Measurements from ENCODE around the gene KRTAP4-4.
"Not testable (repeated sequence)": the region's sequence is repeated elsewhere in the genome, so short reads cannot be mapped to it uniquely, and the experiment has no call there.

KRTAP4-4 gene

DNA sequence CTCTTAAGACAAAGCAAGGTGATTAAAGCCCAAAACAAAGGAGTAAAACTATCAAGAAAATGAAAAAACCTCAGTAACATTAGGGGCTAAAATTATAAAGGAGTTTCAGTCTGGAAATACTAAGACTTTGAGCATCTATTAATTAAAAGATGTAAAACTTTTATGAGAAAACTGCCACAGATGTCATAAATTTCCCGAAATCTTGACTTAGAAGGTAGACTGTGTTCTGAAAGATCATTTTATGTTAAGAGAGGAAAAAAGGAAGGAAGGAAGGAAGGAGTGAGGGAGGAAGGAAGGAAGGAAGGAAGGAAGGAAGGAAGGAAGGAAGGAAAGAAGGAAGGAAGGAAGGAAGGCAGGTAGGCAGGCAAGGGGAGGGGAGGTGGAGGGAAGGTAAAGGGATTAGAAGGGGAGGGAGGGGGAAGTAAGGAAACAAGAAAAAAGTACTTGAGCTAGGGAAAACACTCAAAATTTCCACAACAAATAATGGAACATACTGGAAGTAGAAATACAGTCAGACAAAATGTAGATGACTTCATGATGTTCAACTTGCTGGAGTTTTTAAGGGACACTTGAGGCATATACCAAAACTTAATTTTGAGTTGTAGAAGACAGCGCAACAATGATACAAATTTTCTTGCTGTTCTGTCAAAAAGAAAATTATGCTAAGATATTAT is 12.9 kb downstream of the KRTAP4-4 start:
- no peak for DNase-seq

DNA sequence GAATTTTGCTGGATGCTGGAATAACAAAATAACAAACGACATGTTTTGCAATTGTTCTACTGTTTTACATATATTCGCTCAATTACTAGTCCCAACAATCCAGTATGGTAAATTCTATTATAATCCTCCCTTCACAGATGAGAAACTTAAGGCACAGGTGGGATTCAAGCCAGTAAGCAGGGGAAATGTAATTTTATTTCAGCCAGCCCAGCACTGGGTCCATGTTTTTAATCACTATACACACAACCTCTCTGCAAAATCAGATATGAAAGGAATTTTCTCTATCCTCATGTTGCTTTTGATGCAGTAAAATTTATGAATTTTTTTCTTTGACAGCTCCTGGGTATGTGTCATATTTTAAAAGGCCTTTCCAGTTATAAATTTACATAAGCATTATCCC is 15.3 kb downstream of the KRTAP4-4 start:
- DNase-seq: no peak

DNA sequence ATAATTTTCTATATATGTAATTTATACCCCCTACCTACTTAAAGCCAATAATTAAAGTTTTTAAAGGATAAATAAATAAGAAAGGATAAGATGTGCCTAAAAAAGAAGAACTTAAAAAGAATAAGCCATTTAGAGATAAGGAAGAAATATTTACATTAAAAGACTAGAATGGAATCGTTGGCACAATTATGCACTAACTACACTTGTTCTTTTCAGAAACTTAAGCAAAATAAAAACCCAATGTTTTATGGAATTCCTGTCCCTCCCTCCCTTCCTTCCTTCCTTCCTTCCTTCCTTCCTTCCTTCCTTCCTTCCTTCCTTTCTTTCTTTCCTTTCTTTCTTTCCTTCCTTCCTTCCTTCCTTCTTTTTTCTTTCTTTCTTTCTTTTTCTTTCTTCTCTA is 15.7 kb downstream of the KRTAP4-4 start:
- no peak for DNase-seq

DNA sequence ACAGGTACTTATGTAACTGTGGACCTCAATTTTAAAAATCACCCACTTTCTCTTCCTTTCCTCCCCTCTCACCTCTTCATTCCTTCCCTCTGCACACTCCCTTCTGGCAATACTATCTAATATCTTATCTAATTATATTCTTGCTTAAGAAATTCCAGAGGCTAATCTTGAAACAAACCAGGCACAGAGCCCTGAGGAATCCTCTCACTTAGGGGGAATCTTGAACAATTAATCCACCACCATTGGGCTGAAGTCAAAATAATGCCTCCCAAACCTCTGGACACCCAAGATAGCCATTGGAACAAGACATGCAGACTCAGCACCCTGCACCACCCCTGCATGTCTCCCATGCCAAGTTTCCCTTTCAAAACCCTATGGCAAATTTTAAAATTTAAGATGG is 19.2 kb downstream of the KRTAP4-4 start:
- no peak for DNase-seq

DNA sequence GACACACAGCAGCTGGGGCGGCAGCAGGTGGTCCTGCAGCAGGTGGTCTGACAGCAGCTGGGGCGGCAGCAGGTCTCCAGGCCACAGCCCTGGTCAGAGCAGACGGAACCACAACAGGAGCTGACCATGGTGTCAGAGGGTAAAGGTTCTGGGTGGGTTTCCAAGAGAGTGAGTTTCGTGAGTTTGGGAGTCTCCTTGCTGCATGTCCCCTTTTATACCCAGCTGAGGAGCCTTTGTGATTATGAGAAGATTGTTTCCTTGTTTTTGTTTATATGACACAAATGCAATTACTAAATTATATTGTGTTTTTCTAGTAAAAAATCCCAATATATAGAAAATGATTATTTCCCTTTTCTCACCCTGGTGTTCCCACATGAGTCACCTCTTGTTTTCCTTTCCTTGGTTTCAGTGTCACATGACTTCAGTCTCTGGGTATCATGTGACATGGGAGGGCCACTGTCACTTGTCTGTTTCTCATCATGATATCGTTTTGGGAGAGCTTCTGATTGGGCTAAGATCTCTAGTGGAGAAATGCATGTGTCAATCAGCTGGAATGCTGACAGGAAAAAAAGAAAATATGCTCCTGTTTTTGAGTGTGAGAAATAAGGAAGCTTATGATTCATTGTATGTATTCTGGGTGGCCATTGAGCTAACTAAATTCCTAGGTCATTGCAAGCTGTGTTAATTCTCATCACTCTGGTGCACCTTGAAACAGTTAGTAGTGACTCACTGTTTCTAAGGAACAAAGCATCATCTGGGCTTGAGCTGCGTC is 20.0 kb downstream of the KRTAP4-4 start, which contains the start of gene KRTAP4-6:
TSS of gene KRTAP4-6 (minus strand) at position 185 of the 772 bp plus-strand sequence. CDS start at position 128, 57 bp downstream.
- DNase-seq: no peak

DNA sequence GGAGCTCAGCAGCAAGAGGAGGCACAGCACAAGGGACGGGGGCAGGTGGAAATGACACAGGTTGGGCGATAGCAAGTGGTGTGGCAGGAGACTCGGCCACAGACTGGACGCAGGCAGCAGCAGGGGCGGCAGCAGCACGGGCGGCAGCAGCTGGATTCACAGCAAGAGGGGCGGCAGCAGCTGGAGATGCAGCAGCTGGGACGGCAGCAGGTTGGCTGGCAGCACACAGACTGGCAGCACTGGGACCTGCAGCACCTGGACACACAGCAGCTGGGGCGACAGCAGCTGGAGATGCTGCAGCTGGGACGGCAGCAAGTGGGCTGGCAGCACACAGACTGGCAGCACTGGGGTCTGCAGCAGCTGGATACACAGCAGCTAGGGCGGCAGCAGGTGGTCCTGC is 20.7 kb downstream of the KRTAP4-4 start:
- not testable (repeated sequence) for DNase-seq

DNA sequence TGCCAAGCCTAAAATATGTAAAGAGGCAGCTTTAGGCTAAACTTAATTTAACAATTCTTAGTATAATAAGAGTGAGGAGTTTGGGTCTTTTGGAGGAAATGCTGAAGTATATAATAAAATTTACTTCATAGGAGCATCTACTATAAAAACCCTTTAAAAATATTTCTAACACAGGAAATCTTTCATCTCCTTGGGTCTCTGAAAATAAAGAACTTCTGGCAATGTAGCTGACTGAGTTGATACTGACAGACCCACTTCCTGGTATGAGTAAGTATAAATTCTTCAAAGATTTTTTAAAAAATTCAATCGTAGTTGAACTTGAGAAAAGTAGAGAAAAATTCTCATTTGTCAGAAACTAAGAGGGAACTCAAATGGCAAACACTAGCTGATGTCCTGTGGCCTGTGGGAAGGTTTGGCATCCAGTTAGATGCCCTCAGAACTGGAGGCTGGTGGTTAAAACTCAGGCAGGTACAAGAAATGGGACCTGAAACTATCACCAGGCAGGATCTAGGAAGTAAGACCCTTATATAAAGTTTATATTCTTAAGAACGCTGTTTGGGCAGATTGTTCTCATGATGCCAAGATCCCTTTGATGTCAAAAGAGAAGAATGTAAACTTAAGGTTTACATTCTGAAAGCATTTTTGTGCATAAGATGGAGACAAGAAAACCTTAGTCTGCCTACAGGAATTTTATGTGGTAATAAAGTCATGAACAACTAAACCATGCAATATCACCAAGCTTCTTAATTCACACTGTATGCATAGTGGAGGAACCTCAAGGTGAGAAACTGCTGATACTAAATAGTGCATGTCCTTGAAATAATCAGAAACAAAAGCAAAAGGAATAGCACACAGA is 26.4 kb downstream of the KRTAP4-4 start:
- no peak for DNase-seq

DNA sequence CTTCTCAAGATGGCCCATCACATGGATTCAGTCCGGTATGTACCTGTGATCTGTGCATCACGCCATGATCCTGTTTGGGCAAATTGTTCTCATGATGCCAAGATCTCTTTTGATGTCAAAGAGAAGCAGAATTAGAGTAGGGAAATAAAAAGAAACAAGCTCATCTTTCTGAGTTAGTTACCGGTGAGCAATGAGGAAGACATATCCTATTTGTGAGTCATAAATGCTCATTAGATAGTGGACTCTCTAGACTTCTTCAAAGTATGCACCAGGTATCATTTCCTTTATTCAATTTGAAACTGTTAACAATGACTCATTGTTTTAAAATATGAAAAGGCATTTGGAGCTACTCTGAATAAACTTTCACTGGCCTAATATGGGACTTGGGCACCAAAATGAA is 28.6 kb downstream of the KRTAP4-4 start:
- no peak for DNase-seq

DNA sequence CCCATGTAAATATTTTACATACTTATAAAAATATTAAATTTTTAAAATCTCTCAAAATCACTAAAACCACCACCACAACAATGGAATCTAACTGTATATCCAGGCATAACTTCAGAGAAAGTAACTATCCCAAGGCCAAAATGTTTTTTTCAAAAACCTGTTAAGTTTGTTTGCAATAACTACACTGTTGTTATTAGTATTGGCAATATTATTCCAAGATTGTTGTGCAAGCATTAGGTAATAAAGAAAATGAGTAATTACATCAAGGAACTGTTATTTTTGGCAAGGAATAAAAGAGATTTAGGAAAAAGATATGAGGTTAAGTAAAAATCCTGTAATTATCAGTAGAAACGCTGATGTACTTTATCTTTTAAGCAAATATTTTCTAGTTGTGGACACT is 33.2 kb downstream of the KRTAP4-4 start:
- no peak for DNase-seq

DNA sequence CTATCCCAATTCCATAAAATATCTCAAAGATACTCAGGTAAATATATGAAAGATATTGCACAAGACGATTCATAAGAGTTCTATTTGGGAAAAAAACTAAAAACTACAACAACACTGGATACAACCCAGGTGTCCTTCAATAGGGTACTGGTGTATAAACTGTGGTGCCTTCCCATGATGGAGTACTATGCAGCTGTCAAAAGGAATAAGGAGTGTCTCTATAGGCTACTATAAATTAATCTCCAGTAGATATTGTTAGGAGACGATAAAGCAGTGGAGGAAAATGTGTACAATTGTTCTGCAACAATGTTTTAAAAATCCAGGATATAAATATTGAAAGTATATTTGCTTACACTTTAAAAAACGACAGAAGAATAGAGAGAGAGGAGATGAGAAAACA is 34.1 kb downstream of the KRTAP4-4 start:
- DNase-seq: no peak

DNA sequence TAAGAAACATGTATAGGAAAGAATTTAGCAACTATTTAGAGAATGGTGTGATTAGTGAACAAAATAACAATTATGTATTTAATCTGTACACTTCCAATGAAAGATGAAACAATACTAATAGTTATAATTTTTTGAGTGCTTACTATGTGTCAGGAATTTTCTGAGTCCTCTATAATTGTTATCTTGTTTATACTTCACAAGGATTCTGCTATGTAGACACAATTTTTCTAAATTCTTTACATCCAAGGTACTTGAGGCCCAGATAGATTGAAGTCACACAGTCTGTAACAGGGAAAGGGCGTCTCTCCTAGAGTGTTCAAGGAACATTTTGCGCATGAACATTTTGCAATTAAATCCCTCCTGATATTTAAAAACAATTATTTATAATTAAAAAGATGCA is 35.5 kb downstream of the KRTAP4-4 start:
- DNase-seq: no peak

DNA sequence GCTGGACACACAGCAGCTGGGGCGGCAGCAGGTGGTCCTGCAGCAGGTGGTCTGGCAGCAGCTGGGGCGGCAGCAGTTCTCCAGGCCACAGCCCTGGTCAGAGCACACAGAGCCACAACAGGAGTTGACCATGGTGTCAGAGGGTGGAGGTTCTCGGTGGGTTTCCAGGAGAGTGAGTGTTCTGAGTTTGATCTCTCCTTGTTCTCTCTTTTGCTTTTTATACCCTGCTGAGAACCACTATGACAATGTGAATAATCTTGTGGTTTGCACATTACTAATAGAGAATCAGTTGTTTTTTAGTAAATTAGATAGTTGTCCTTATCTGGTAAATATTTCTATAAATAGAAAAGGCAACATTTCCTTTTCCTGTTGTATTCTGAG is 36.6 kb downstream of the KRTAP4-4 start, which contains the start of gene KRTAP4-12:
TSS of gene KRTAP4-12 (minus strand) at position 192 of the 381 bp plus-strand sequence. CDS start at position 132, 60 bp downstream.
- not testable (repeated sequence) for DNase-seq

DNA sequence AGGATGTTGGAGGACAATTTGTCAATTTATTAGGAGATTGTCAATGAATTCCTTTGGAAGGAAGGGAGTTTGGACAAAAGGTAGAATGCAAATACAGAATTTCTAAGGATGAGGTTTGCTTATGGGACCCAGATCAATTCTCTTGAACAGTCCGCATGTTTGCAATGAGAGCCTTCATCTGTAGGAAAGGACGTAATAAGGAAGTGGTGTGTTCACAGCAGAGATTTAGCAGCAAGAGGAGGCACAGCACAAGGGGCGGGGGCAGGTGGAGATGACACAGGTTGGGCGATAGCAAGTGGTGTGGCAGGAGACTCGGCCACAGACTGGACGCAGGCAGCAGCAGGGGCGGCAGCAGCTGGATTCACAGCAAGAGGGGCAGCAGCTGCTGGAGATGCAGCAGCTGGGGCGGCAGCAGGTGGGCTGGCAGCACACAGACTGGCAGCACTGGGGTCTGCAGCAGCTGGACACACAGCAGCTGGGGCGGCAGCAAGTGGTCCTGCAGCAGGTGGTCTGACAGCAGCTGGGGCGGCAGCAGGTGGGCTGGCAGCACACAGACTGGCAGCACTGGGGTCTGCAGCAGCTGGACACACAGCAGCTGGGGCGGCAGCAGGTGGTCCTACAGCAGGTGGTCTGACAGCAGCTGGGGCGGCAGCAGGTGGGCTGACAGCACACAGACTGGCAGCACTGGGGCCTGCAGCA is 37.1 kb downstream of the KRTAP4-4 start:
- DNase-seq: not testable (repeated sequence)

DNA sequence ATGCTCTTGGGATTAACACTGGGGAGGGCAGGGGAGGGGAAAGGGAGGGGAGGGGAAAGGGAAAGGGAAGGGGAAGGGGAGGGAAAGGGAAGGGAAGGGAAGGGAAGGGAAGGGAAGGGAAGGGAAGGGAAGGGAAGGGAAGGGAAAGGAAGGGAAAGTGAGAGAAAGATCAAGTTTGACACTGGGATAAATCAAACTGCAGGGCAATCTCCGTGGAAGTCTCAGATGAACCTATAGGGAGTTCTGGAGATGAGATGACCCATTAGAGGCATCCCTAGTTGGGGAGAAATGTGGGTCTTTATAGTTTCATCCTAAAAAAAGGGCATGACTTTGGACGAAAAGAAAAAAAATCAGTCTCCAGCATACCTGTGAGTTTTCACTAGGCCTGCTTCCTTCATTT is 38.8 kb downstream of the KRTAP4-4 start:
- no peak for DNase-seq

DNA sequence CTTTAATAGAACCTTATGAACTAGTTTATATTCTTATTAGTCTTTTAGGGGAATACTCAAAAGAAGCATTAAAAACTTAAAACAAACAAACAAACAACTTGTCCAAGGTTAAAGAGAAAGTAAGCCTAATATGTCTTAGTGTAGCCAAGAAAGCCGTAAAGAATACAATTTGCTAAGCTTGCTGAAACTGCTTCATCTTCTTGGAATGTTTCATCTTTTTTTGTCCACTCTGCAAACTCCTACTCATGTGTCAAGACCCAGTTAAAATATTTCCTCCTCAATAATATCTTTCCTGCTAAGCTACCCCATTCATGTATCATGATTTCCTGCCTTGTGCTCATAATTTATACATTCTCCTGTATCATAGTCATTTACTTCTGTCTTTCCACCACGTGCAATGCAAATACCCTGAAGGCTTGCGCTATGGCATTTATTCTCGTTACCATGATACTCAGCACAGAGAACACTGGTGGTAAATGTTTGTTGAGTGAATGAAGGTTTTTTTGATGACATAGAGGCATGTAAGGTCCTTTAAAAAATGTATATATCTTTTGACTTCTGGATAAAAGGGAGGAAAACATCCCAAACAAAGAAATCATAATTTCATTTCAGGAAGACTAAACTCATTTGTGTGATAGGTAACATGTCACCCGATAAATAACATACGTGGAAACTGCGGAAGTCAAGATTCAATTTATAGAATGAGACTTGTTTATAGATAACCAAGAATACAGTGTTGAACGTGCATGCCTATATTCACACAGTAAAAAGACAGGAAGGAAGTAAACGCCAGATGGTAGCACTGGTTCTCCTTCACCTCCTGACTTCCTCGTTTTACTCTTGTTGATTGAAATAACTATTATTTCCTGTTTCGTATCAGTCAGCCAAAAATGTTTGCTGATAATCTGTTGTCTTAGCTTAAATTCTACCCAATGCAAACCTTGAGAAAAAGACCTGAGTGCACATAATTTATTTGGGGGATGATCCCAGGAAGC is 40.6 kb downstream of the KRTAP4-4 start:
- not testable (repeated sequence) for DNase-seq

DNA sequence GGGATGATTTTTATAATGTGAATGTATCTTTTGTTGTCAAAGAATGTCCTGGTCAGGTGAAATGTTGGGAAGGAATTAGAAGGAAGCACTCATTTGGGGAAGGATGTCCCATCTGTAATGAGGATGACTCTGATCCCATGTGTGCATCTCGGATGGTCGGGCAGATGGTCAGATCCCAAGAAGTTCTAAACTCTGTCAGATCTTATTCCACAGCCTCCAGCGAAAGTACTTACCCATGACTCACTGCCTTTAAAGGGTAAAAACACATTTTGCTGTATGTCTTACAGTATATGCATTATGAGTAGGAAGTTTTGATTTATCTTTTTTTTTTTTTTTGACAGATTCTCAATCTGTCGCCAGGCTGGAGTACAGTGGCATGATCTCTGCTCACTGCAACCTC is 41.8 kb downstream of the KRTAP4-4 start:
- DNase-seq: no peak

DNA sequence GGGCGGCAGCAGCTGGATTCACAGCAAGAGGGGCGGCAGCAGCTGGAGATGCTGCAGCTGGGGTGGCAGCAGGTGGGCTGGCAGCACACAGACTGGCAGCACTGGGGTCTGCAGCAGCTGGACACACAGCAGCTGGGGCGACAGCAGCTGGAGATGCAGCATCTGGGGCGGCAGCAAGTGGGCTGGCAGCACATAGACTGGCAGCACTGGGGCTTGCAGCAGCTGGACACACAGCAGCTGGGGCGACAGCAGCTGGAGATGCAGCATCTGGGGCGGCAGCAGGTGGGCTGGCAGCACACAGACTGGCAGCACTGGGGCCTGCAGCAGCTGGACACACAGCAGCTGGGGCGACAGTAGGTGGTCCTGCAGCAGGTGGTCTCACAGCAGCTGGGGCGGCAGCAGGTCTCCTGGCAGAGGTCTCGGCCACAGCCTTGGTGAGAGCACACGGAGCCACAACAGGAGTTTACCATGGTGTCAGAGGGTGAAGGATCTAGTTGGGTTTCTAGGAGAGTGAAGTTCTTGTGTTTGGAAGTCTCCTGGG is 42.6 kb downstream of the KRTAP4-4 start, which contains the start of gene KRTAP4-11:
TSS of gene KRTAP4-11 (minus strand) at position 528 of the 541 bp plus-strand sequence. CDS start at position 470, 58 bp downstream.
- not testable (repeated sequence) for DNase-seq

DNA sequence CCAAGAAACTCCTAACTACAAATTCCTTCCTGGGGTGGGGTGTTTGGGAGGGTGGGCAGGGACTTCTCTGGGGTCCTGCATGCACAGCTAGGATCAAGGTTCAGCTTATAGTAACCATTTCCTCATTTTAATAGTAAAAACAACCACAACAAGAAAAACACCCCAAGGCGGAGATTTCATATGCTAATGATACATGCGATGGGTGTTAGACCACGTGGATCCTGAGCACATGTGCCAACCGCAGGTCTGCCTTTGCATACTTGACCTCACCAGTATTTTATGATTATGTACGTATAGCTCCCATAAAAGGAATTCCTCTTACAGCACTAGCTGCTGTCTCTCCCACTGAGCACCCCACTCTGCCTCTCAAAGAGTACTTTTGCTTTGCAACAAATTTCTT is 44.3 kb downstream of the KRTAP4-4 start:
- no peak for DNase-seq

DNA sequence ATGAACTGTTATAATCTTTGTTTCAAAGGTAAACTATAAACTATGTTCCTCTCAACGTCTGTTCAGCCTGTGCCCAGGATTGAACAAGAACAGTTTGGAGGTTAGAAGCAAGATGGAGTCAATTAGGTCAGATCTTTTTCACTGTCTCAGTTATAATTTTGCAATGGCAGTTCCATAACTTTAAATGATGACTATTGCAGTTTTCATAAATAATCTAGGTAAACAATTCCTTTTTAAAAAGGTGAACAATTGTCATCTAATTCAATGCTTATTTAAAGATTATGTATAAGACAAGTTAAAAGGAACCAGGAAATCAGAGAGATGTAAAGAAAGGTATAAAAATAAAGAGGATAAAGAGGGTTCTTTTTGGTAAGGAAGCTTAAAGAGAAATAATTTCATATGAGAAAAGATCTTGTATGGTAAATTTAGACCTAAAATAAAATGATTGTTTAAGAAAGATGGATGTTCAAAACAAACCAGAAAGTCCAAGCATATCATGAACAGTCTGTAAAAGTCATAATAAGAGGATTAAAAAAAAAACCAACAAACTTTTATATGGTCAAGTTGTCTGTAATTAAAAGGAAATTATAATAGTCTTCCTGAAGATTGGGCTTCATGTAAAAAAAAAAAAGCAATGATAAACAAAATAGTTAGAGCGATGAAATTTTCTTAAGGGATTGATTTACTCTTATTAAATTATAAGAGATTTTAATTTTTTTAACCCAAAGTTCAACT is 49.2 kb downstream of the KRTAP4-4 start:
- DNase-seq: no peak

All from activated gamma-delta T cell (primary cell).